Measurements from ENCODE around the gene SFMBT2.

SFMBT2 gene

DNA sequence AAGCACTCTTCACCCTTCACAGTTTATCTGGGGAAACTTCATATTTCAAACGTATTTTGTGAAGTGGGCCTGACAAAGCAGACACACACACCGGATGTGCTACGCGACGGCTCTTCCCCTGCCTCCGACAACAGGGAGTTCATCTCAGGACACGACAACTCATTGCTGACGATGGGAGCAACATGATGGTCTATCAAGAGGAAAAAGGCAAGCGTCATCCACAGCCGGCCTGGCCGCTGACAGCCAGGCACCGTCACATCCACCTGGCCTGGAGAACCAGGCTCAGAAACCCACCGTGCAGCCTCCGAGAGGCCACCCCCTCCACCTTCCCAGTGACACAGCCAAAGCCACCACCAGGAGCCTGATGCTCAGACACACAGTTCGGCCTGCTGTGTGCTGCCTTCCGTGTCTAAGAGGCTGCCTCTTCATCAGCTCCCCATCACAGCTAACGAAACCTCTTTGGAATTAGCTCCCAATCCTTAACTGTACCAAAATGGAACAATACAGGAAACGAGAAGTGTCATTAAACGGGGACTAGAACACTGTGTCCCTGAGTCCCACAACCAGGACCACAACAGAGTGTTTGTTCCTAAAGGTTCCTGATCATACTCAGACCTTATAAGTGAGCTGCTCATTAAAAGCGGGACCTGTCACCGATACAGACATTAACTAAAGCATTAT is 76.7 kb downstream of the SFMBT2 start:
- peaks cover 4% of the 10 kb centered on the region for H3K27me3 Mint-ChIP-seq (ENCODE audit: low read depth)
- TF ChIP-seq, protein P1, sequence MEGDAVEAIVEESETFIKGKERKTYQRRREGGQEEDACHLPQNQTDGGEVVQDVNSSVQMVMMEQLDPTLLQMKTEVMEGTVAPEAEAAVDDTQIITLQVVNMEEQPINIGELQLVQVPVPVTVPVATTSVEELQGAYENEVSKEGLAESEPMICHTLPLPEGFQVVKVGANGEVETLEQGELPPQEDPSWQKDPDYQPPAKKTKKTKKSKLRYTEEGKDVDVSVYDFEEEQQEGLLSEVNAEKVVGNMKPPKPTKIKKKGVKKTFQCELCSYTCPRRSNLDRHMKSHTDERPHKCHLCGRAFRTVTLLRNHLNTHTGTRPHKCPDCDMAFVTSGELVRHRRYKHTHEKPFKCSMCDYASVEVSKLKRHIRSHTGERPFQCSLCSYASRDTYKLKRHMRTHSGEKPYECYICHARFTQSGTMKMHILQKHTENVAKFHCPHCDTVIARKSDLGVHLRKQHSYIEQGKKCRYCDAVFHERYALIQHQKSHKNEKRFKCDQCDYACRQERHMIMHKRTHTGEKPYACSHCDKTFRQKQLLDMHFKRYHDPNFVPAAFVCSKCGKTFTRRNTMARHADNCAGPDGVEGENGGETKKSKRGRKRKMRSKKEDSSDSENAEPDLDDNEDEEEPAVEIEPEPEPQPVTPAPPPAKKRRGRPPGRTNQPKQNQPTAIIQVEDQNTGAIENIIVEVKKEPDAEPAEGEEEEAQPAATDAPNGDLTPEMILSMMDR (IDR thresholded peaks at IDR 0.05; ENCODE audit: unreplicated experiment in 3 of 3): no peak
- H3K4me3 Mint-ChIP-seq: no peak overlapping the region
- H3K36me3 Mint-ChIP-seq (ENCODE audit: low read depth): peaks cover 30% of the 10 kb centered on the region
- peaks cover 4% of the 10 kb centered on the region for H3K9me3 Mint-ChIP-seq
- peak overlapping the region in 1 of 3 experiments; percentile 32 for H3K27ac Mint-ChIP-seq
- peaks cover 14% of the 10 kb centered on the region for H3K4me1 Mint-ChIP-seq

DNA sequence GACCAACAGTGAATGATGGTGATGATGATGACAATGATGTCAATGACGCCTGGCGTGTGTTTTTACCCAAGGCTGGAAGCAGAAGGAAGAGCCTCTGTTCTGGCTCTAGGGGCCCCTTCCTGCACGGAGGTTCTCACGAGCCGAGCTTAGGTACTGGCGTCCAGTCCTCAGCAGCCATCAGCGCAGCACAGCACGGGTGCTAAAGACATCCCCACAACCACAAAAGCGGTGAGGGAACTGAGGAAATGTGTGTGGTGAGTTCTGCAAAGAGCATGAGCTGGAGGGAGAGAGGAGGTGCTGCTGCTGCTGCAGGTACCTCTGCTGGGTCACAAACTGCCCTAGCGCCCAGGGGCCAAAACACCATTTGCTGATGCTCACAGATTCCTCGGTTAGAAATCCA is 81.6 kb downstream of the SFMBT2 start:
- Mint-ChIP-seq H3K9me3 (peaks cover 26% of the 10 kb centered on the region), H3K4me3 (no peak overlapping the region), H3K36me3 (ENCODE audit: low read depth) (peaks cover 53% of the 10 kb centered on the region), H3K4me1 (no peaks in the 10 kb centered on the region), H3K27me3 (ENCODE audit: low read depth) (peaks cover 4% of the 10 kb centered on the region), H3K27ac (no peak overlapping the region)
- TF ChIP-seq, protein P1 (IDR thresholded peaks at IDR 0.05; ENCODE audit: unreplicated experiment in 3 of 3): no peak

DNA sequence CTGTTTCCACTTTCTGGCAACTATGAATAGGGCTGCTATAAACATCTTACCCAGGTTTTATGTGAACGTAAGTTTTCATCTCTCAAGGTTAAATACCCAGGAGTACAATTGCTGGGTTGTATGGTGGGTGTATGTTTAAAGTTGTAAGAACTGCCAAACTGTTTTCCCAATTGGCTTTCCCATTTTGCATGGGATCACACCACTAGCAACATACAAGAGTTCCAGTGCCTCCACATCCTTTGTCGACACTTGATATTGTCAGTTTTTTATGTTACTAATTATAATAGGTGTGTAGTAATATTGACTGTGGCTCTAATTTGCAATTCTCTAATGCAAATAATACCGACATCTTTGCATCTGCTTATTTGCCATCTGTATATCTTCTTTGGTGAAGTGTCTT is 82.9 kb downstream of the SFMBT2 start:
- H3K4me1 Mint-ChIP-seq: no peaks in the 10 kb centered on the region
- H3K27ac Mint-ChIP-seq: no peak overlapping the region
- TF ChIP-seq, protein P1 (IDR thresholded peaks at IDR 0.05; ENCODE audit: unreplicated experiment in 3 of 3): no peak
- H3K9me3 Mint-ChIP-seq: peaks cover 28% of the 10 kb centered on the region
- peaks cover 56% of the 10 kb centered on the region for H3K36me3 Mint-ChIP-seq (ENCODE audit: low read depth)
- H3K4me3 Mint-ChIP-seq: no peak overlapping the region
- peaks cover 4% of the 10 kb centered on the region for H3K27me3 Mint-ChIP-seq (ENCODE audit: low read depth)

DNA sequence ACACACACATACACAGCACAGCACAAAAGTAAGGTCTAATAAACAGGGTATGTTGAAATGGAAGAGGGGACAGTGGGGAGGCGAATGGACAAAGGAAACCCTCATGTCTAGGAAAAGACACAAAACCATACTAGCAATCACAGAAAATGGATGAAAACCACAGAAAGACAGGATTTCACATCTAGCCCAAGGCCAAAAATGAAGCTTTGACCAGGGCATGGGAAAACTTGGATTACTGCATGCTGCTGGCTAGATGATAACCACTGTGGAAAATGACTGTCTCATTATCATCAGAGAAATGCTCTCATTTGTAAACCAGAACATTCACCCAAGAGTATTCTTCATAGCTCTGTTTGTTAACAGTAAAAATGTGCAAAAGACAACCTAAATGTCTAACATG is 88.2 kb downstream of the SFMBT2 start:
- Mint-ChIP-seq H3K27me3 (ENCODE audit: low read depth) (no peaks in the 10 kb centered on the region), H3K36me3 (ENCODE audit: low read depth) (peaks cover 35% of the 10 kb centered on the region), H3K4me3 (no peak overlapping the region), H3K27ac (no peak overlapping the region), H3K4me1 (peaks cover 11% of the 10 kb centered on the region), H3K9me3 (peaks cover 23% of the 10 kb centered on the region)
- TF ChIP-seq, protein P1 (IDR thresholded peaks at IDR 0.05; ENCODE audit: unreplicated experiment in 3 of 3): no peak

DNA sequence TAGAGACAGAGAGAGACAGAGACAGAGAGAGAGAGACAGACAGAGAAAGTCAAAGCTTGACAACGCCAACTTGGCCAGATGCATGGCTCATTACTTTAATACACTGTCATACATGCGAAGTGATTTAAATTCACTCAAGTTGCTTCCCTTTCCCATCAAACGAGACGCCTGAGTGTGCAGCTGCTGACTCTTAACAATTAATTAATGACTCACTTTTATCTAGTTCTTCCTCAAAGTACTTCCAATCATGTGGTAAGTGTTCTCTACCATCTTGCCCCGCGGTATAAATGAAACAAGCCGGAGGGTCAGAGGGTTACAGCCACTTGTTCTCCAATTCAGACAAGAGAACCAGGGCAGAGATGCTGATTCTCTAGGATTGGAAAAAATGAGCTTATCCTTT is 90.8 kb downstream of the SFMBT2 start:
- Mint-ChIP-seq H3K9me3 (peaks cover 13% of the 10 kb centered on the region), H3K4me3 (no peak overlapping the region)

More for the DNA sequence above, 90.8 kb downstream of the SFMBT2 start:
- peaks cover 11% of the 10 kb centered on the region for H3K4me1 Mint-ChIP-seq
- TF ChIP-seq, protein P1 (IDR thresholded peaks at IDR 0.05; ENCODE audit: unreplicated experiment in 3 of 3): no peak
- H3K27ac Mint-ChIP-seq: no peak overlapping the region
- H3K27me3 Mint-ChIP-seq (ENCODE audit: low read depth): no peaks in the 10 kb centered on the region
- H3K36me3 Mint-ChIP-seq (ENCODE audit: low read depth): peaks cover 28% of the 10 kb centered on the region
